ENCODE data around the gene ERCC1. TPM values are rescaled to one million over a fixed set of nuclear protein-coding genes. Genes with fewer than 3 reads are reported as not detected.

ERCC1 gene
- total RNA-seq, 1 experiment from 2014 or later: 103 TPM

DNA sequence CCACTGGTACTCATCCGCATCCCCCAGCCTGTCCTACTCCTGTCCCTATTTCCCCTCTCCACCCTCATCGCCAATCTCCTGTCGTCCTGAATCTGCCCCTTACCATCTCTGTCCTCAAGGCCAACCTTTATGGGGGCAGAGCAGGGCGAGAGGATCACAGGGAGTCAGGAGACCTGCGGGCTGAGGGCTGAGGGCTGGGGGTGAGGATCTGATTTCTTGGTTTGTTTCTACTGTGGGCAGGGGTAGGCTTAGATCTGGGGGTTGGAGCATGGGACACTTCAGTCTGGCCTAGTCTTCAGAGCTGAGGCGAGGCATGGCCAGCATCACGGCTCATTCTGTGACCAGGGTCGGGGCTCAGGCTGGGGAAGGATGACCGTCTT, 16.5 kb upstream of the ERCC1 start:
- Histone ChIP-seq H3K27ac (ENCODE audit: low read depth, low read length) (peak overlapping the region; percentile 81), H3K4me2 (ENCODE audit: low read length) (peak overlapping the region; percentile 86), H3K36me3 (ENCODE audit: control insufficient read depth in 1 of 2, insufficient read depth in 2 of 2, low read length in 2 of 2) (no peaks in the 10 kb centered on the region), H3K9me2 (ENCODE audit: insufficient read depth) (no peaks in the 10 kb centered on the region), H2AFZ (ENCODE audit: low read depth, low read length, poor library complexity, severe bottlenecking) (no peak overlapping the region), H3K9me3 (ENCODE audit: control insufficient read depth in 1 of 2, insufficient read depth in 1 of 2, low read depth in 1 of 2, low read length in 2 of 2) (no peaks in the 10 kb centered on the region), H3K4me1 (ENCODE audit: control insufficient read depth in 1 of 2, insufficient read depth in 2 of 2, low read length in 2 of 2) (peaks cover 25 to 49% of the 10 kb centered on the region in 2 experiments), H3K4me3 (replicated peaks in 1 of 2; ENCODE audit: low read depth in 1 of 2, low read length in 2 of 2) (peak overlapping the region; percentile 34 to 63), H3K9ac (ENCODE audit: low read length) (peak overlapping the region; percentile 72), H3K79me2 (ENCODE audit: insufficient read depth, low read length) (no peaks in the 10 kb centered on the region), H3K27me3 (ENCODE audit: insufficient read depth, low read length) (no peaks in the 10 kb centered on the region), H4K20me1 (ENCODE audit: insufficient read depth) (no peaks in the 10 kb centered on the region)
- DNase-seq (ENCODE audit: low read depth, low spot score) (no peak), ATAC-seq (peak; percentile 1; the same call in 1 of the 2 replicates)
- ChIA-PET RAD21 (ENCODE audit: low non-redundant PET in 1 of 2, low total read pairs in 2 of 2, uncharacterized antibody in 2 of 2, unreplicated experiment in 2 of 2) (interaction anchor here (1.0 to 2.5 kb wide), 6 partner anchors 27 to 201 kb away, joined by 5 to 40 read pairs (median 6); partner anchors contain the start of gene FOSB (in 1 of the 2)), POLR2A (interaction anchor here (0.9 to 3.1 kb wide), 14 partner anchors 8 to 202 kb away, joined by 3 to 27 read pairs (median 4); partner anchors contain the start of genes ERCC1, FOSB and PPP1R13L), CTCF (interaction anchor here (0.5 to 6.9 kb wide), 22 partner anchors 9 to 1688 kb away, joined by 3 to 189 read pairs (median 6); partner anchors contain the start of genes ERCC1, FOSB and SIX5)
- no TSS peak for BruUV-seq (replicated peaks)
- TF ChIP-seq CEBPB (IDR thresholded peaks at IDR 0.05; ENCODE audit: low read depth): no peak
- no peak for TF ChIP-seq YY1 (IDR thresholded peaks at IDR 0.05; ENCODE audit: extremely low read depth, insufficient replicate concordance, low read depth, low read length)
- TF ChIP-seq FOSL1 (IDR thresholded peaks at IDR 0.05; ENCODE audit: low read depth): no peak
- TF ChIP-seq POLR2A (IDR thresholded peaks at IDR 0.05; ENCODE audit: borderline replicate concordance, extremely low read depth, insufficient read depth, insufficient read length): no peak
- no peak for TF ChIP-seq CBX3 (IDR thresholded peaks at IDR 0.05; ENCODE audit: low read depth)
- intact Hi-C loops (cut with micrococcal nuclease): no loop called here

DNA sequence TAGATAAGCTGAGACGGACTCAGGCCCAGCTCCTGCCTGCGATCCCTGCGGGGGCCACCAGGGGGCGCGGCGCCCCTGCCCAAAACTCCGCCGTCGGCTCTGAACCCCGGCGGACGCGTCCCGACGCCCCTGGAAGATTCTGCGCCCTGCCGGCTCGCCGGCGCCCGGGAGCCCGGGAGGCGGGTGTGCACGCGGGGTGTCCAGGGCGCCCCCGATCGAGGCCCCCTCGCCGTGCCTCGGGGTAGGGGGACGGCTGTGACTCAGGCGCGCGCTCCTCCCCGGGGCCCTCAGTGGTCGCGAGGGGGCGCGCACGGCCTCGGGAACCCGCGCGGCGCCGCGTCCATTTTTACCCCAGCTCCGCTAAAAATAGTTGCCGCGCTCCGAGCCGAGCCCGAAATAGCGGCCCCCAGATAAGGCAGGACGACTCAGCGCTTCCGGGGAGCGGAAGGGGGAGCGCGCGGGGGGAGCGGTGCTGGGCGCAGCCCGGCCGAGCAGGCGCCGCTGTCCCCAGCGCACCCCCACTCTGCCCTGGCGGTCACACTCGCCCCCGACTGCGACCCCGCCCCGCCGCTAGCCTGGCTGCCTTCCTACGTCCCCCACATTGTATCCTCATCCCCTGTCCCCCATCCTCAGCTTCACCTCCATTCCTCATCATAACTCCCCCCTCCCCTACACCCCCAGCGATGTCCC, 16.0 kb upstream of the ERCC1 start:
- Histone ChIP-seq H4K20me1 (ENCODE audit: insufficient read depth) (no peaks in the 10 kb centered on the region), H3K4me3 (replicated peaks in 1 of 2; ENCODE audit: low read depth in 1 of 2, low read length in 2 of 2) (peak overlapping the region; percentile 34 to 63), H3K4me2 (ENCODE audit: low read length) (peak overlapping the region; percentile 86), H3K79me2 (ENCODE audit: insufficient read depth, low read length) (no peaks in the 10 kb centered on the region), H3K27me3 (ENCODE audit: insufficient read depth, low read length) (no peaks in the 10 kb centered on the region), H3K4me1 (ENCODE audit: control insufficient read depth in 1 of 2, insufficient read depth in 2 of 2, low read length in 2 of 2) (peaks cover 23 to 44% of the 10 kb centered on the region in 2 experiments), H3K36me3 (ENCODE audit: control insufficient read depth in 1 of 2, insufficient read depth in 2 of 2, low read length in 2 of 2) (no peaks in the 10 kb centered on the region), H3K27ac (ENCODE audit: low read depth, low read length) (peak overlapping the region; percentile 81), H2AFZ (ENCODE audit: low read depth, low read length, poor library complexity, severe bottlenecking) (peak overlapping the region; percentile 78), H3K9ac (ENCODE audit: low read length) (peak overlapping the region; percentile 72), H3K9me2 (ENCODE audit: insufficient read depth) (no peaks in the 10 kb centered on the region), H3K9me3 (ENCODE audit: control insufficient read depth in 1 of 2, insufficient read depth in 1 of 2, low read depth in 1 of 2, low read length in 2 of 2) (no peaks in the 10 kb centered on the region)
- ChIA-PET RAD21 (ENCODE audit: low non-redundant PET in 1 of 2, low total read pairs in 2 of 2, uncharacterized antibody in 2 of 2, unreplicated experiment in 2 of 2) (interaction anchor here (0.5 to 2.5 kb wide), 7 partner anchors 27 to 202 kb away, joined by 4 to 40 read pairs (median 5); partner anchors contain the start of gene FOSB (in 1 of the 2)), CTCF (interaction anchor here (0.5 to 6.9 kb wide), 24 partner anchors 9 to 1689 kb away, joined by 3 to 189 read pairs (median 7); partner anchors contain the start of genes BLOC1S3, ERCC1, FOSB and SIX5), POLR2A (interaction anchor here (0.9 to 3.1 kb wide), 10 partner anchors 9 to 202 kb away, joined by 4 to 23 read pairs (median 5); partner anchors contain the start of genes ERCC1 and FOSB)
- ATAC-seq (peak; percentile 48), DNase-seq (ENCODE audit: low read depth, low spot score) (no peak)
- no TSS peak for BruUV-seq (replicated peaks)
- intact Hi-C loops (cut with micrococcal nuclease): loop anchor here (1.0 kb wide), 1 partner anchor 39 kb away; no protein-coding TSS in a partner anchor
- TF ChIP-seq ZFX (IDR thresholded peaks at IDR 0.05) (no peak), CEBPB (IDR thresholded peaks at IDR 0.05; ENCODE audit: low read depth) (no peak), POLR2AphosphoS5 (IDR thresholded peaks at IDR 0.05; ENCODE audit: low read depth, low read length) (no peak; the same call in 1 of the 2 replicates), EZH2phosphoT487 (IDR thresholded peaks at IDR 0.05; ENCODE audit: borderline replicate concordance) (no peak), SP1 (IDR thresholded peaks at IDR 0.05; ENCODE audit: low read depth) (no peak), TCF7L2 (IDR thresholded peaks at IDR 0.05; ENCODE audit: borderline replicate concordance, extremely low read depth, insufficient read depth, insufficient read length) (no peak), FOSL1 (IDR thresholded peaks at IDR 0.05; ENCODE audit: low read depth) (no peak), SRF (IDR thresholded peaks at IDR 0.05; ENCODE audit: low read depth) (peak; percentile 94)
- TF ChIP-seq, protein P1, sequence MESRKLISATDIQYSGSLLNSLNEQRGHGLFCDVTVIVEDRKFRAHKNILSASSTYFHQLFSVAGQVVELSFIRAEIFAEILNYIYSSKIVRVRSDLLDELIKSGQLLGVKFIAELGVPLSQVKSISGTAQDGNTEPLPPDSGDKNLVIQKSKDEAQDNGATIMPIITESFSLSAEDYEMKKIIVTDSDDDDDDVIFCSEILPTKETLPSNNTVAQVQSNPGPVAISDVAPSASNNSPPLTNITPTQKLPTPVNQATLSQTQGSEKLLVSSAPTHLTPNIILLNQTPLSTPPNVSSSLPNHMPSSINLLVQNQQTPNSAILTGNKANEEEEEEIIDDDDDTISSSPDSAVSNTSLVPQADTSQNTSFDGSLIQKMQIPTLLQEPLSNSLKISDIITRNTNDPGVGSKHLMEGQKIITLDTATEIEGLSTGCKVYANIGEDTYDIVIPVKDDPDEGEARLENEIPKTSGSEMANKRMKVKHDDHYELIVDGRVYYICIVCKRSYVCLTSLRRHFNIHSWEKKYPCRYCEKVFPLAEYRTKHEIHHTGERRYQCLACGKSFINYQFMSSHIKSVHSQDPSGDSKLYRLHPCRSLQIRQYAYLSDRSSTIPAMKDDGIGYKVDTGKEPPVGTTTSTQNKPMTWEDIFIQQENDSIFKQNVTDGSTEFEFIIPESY (IDR thresholded peaks at IDR 0.05; ENCODE audit: extremely low read depth, insufficient replicate concordance, low read length): no peak
- TF ChIP-seq, protein P2, sequence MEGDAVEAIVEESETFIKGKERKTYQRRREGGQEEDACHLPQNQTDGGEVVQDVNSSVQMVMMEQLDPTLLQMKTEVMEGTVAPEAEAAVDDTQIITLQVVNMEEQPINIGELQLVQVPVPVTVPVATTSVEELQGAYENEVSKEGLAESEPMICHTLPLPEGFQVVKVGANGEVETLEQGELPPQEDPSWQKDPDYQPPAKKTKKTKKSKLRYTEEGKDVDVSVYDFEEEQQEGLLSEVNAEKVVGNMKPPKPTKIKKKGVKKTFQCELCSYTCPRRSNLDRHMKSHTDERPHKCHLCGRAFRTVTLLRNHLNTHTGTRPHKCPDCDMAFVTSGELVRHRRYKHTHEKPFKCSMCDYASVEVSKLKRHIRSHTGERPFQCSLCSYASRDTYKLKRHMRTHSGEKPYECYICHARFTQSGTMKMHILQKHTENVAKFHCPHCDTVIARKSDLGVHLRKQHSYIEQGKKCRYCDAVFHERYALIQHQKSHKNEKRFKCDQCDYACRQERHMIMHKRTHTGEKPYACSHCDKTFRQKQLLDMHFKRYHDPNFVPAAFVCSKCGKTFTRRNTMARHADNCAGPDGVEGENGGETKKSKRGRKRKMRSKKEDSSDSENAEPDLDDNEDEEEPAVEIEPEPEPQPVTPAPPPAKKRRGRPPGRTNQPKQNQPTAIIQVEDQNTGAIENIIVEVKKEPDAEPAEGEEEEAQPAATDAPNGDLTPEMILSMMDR (IDR thresholded peaks at IDR 0.05 in 2 of 3, conservative IDR thresholded peaks at IDR 0.05 in 1 of 3; ENCODE audit: borderline replicate concordance in 1 of 3, insufficient read depth in 1 of 3, low read depth in 2 of 3, low read length in 2 of 3): peak; percentile 88 to 98 (median 96)
- TF ChIP-seq, protein P3, sequence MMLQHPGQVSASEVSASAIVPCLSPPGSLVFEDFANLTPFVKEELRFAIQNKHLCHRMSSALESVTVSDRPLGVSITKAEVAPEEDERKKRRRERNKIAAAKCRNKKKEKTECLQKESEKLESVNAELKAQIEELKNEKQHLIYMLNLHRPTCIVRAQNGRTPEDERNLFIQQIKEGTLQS (IDR thresholded peaks at IDR 0.05): no peak
